GM19240 (cell line): Measurements from ENCODE around the gene EMD.
"Not testable (repeated sequence)": the region's sequence is repeated elsewhere in the genome, so short reads cannot be mapped to it uniquely, and the experiment has no call there.

ENCODE experiments used
- DNase-seq: peaks from one replicate; pipeline ENCODE4 v3.0.0; 2011; ENCODE audit warnings: low spot score; ENCODE audit not compliant: insufficient read length

Gene EMD

GRCh38 chrX:154371017-154371788 lies 7.9 kb upstream of the EMD start:
- peak; percentile 64 for DNase-seq

DNA sequence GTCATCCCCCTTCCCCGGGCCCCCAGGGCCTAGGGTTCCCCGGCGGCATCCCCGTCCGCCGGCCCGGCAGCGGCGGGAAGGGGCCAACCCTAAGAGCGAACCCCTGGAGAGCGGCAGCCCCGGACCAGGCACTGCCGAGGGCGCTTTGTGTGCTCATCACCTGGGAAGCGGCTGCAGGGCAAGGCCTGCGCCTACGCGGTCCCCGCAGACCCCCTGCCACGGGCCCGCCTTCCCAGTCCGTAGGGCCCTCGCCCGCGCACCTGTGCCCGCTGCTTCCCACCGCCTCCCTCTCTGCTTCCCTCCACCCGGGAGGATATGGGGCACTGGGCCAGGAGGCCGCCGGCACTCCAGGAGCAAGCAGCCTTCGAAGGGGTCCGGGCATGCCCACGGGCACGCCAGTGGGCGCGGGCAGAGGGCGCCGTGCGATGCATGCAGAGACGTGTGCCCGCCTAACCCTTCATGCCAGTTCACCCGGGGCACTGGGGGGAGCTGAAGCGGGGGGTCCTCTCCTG lies 7.2 kb upstream of the EMD start:
- no peak for DNase-seq

- peak; percentile 41 for DNase-seq
Measured at GRCh38 chrX:154372612-154373022, 6.5 kb upstream of the EMD start.

DNA sequence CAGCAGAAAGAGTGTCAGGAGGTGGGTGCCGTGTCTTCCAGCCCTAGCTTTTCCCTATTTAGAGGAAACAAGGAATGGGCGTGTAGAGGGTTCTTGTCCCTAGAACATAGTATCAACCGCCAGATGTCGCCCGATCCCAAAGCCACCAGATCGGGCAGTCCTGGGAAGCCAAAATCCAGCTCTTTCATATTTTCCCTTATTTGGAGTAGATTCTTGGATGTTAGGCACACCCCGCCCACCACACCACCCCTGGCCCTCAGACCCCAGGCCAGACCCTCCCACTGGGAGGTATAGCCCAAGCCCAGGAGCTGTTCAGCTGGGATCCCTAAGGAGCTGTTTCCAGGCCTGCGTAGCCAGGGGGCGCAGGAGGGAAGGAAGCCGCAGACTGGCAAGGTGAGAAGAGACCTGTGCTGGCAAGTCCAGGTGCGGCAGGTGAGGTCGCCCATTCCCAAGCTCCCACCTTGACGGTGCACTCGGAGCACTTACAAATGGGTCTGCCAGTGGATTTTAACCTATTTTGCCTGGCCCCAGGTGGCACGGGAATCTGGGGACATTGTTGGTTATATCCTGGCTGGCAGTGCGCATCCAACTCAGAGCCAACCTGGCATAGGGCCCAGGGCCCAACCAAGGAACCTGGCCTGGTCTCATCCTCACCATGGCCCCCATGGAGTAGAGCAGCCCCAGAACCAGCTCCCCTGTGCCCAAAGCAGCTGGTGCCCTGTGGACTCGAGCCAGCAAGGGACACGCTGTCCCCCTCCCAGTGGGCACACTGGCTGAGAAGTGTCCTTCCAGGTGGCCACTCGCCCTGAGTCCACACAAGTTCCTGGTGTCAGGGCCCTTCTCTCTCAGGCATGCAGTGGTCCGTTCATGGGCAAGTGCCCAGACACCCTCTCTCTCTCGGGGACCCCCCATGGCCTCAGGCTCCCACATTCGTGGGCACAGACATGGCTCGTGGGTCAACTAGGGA lies 5.5 kb upstream of the EMD start:
- DNase-seq = no peak

GRCh38 chrX:154374313-154375155 lies 4.6 kb upstream of the EMD start, which contains the start of gene FLNA:
FLNA (minus strand) TSS chrX:154374634; CDS start chrX:154371245, 3,389 bp downstream.
- DNase-seq = no peak

GRCh38 chrX:154375156-154375504 lies 4.0 kb upstream of the EMD start:
- DNase-seq = no peak

- DNase-seq = no peak
Measured at GRCh38 chrX:154376774-154377173, 2.3 kb upstream of the EMD start.

DNA sequence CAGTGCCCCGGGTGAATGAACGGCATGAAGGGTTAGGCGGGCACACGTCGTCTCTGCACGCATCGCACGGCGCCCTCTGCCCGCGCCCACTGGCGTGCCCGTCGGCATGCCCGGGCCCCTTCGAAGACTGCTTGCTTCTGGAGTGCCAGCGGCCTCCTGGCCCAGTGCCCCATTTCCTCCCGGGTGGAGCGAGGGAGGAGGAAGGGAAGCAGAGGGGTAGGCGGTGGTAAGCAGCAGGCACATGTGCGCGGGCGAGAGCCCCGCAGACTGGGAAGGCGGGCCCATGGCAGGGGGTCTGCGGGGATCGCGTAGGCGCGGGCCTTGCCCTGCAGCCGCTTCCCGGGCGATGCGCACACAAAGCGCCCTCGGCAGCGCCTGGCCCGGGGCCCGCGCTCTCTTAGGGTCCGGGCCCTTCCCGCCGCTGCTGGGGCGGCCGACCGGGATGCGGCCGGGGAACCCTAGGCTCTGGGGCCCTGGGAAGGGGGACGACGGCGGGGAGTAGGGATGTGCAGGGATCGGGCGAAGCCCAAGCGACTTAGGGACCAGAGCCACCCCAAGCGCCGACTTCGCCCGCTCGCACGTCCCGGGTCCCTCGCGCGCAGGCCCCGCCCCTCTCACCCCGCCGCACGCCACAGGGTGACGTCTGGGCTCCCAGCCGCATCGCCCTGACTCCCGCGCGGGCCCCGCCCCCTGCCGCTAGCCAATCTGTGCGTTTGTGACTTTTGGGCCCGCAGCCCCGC lies 866 bp upstream of the EMD start:
- DNase-seq = peak; percentile 72

DNA sequence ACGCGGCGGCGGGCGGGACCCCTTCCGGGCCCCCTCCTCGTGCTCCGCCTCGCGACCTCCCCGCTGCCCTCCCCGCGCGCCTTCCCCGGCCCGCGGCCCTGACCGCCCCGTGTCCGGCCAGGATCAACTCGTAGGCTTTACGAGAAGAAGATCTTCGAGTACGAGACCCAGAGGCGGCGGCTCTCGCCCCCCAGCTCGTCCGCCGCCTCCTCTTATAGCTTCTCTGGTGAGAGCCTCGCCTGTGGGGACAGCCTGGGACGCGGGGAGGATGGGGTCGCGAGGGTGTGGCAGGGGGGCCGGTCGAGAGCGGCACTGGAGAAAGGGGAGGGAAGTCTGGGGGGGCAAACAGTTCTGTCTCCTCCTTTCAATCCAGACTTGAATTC lies 465 bp downstream of the EMD start:
- no peak for DNase-seq

DNA sequence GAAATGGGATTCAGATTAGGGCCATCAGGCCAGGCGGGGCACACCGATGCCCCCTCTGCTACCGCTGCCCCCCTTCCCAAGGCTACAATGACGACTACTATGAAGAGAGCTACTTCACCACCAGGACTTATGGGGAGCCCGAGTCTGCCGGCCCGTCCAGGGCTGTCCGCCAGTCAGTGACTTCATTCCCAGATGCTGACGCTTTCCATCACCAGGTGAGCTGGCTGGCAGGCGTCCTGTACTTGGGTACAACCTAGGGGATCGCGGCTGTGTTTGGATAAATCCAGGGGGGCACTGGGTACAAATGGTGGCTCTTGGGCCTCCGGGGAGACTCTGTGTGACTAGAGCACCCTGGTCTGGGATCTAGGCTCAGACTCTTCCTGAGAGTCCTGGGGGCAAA lies 1.1 kb downstream of the EMD start:
- no peak for DNase-seq

GRCh38 chrX:154380787-154381186 lies 1.7 kb downstream of the EMD start:
- no peak for DNase-seq

DNA sequence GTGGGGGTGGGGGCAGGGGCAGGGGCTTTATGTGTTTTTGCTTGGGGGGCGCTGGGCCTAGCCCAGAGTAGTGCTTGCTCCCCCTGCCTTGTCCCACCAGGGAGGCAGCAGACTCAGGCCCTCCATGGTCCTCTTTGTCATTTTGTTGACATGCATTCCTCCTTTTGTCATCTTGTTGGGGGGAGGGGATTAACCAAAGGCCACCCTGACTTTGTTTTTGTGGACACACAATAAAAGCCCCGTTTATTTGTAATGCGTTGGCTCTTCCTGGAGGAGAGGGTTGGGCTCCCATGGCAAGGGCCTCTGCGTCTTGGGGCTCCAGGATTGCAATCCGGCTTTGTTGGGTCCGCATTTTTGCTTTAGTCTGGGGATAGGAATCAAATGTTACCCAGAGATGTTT lies 2.2 kb downstream of the EMD start:
- DNase-seq = no peak

- DNase-seq = no peak
Measured at GRCh38 chrX:154382483-154383069, 3.5 kb downstream of the EMD start.

- no peak for DNase-seq
Measured at GRCh38 chrX:154383359-154384283, 4.5 kb downstream of the EMD start.

- DNase-seq = no peak
Measured at GRCh38 chrX:154384284-154384892, 5.3 kb downstream of the EMD start.

- not testable (repeated sequence) for DNase-seq
Measured at GRCh38 chrX:154388094-154388493, 9.0 kb downstream of the EMD start.

DNA sequence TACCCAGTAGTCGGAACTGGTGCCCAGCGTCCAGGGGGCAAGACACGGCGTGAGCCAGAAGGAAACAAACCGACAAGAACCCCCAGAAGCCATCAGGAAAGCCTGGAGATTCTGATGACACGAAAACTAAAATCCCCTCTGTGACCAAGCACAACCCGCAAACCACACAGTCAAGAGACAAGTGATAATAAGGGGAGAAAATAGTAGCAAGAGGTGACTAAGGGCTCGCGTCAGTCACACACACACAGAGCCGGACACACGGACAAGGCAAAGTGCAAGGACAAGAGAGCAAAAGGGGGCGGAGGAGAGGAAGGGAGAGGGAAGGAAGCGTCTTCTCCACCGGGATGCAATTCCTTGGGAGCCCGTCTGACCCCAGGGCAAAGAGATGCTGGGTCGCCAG lies 9.6 kb downstream of the EMD start:
- not testable (repeated sequence) for DNase-seq
